LNCaP clone FGC (cell line): Measurements from ENCODE around the gene SSC5D.

Experiments
- DNase-seq: peaks from one replicate; pipeline ENCODE4 v3.0.0-alpha.2; 2011; ENCODE audit warnings: low read depth
- H3K4me3 ChIP-seq: 2 replicates; pipeline ENCODE4 v1.5.1; 2011; ENCODE audit warnings: mild to moderate bottlenecking, low read depth, low read length, control low read depth
- CTCF ChIP-seq: IDR thresholded peaks from 2 replicates; pipeline ENCODE4 v1.5.1; 2012; ENCODE audit warnings: mild to moderate bottlenecking; ENCODE audit not compliant: control insufficient read depth, insufficient read depth; ENCODE audit errors: extremely low read depth

Gene SSC5D

GRCh38 chr19:55484593-55485438 is 3.4 kb upstream of the SSC5D start, which contains the start of gene NAT14:
Gene NAT14 (plus strand): TSS chr19:55485188. CDS start chr19:55485709, 521 bp downstream.
- no peak for TF ChIP-seq CTCF
- H3K4me3 ChIP-seq = peak within 1 kb of the TSS; percentile 89
- DNase-seq = no peak

DNA sequence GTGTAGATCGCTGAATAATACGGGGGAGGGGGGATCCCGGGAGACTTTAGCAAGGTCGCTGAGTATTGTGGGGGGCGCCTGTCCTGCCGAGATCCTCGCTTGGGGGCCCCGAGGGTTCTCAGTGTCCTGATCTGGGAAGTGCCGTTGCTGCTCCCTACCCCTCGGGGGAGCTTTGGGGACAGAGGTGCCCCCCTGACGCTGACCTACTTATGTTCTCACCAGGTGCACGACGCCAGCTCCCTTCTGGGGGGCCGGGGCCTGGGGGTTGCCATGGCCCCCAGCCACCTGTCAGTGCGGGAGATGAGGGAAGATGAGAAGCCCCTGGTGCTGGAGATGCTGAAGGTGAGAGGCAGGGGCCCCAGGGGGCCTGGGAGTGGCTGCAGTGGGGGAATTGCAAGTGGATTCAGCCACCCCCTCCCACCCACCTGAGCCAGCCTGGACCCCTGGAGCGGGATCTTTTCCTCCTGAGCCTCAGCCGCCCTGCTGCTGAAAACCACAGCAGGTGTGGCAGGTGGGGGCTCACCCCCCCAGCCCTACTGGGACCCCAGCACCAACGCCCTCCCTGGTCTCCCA is 2.7 kb upstream of the SSC5D start:
- H3K4me3 ChIP-seq = peak overlapping the region; percentile 89
- DNase-seq = no peak
- no peak for TF ChIP-seq CTCF

- H3K4me3 ChIP-seq = peak overlapping the region; percentile 89
- no peak for TF ChIP-seq CTCF
- no peak for DNase-seq
These were observed 1.9 kb upstream of the SSC5D start for GRCh38 chr19:55486043-55486970.

DNA sequence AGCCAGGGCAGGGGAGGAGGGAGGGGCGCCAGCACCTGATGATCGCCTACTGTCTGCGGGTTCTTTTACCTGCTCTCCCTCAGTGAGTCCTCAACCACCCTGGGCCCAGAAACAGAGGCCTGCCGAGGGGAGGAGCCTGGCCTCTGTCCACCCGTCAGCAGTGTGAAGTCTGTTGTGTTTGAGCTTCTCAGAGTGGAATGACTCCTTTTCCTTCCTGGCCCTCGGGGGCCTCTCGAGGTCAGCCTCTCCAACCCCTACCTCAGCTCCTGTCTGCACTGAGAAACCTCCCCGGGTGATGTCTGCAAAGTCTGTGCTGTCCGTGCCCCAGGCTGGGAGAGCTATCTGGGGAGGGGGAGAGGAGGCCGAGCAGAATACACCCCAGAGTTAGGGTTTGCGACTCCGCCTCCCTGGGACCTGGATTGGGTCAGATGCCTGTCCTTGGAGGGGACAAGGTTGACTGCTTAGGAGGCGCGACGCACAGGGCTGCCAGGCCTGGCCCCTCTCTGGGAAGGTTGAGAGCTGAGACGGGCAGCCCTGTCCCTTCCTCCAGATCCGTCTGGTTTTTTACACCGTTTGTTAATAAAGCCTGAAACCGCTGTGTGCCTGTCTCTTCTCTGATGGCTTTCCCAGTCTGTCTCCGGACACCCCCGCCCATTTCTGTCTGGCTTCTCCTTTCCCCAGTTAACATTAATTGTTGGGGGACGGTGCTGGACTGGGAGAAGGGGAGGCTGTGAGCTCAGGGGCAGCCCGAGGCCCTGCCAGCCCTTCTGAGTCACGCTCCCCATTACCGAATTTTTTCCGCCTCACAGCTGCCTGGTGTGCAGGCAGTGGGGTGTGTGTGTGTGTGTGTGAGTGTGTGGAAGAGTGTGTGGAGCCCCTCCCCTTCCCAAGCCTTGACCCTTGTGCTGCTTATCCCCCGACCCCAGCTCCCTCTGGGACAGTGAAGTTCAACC is 989 bp upstream of the SSC5D start:
- DNase-seq = no peak
- H3K4me3 ChIP-seq = no peak overlapping the region
- TF ChIP-seq CTCF = no peak

GRCh38 chr19:55488986-55489710 is 912 bp downstream of the SSC5D start:
- no peak overlapping the region for H3K4me3 ChIP-seq
- no peak for DNase-seq

More at GRCh38 chr19:55488986-55489710, 912 bp downstream of the SSC5D start:
- no peak for TF ChIP-seq CTCF
